GM12892 (cell line): ENCODE results near the gene NFIB.

Source experiments
- DNase-seq: peaks from one replicate; pipeline ENCODE4 v3.0.0; 2011; ENCODE audit not compliant: insufficient read length
- FAIRE-seq: peaks from 2 replicates; lab custom pipeline; 2011; peaks lifted over from hg19 to GRCh38; lab: Jason Lieb, UNC
- POLR2A ChIP-seq: IDR thresholded peaks from 2 replicates; pipeline ENCODE4 v1.6.1; 2011; ENCODE audit warnings: low read depth, low read length, control low read depth
- POLR2AphosphoS5 ChIP-seq: IDR thresholded peaks from 2 replicates; pipeline ENCODE4 v1.6.1; 2011; ENCODE audit warnings: low read depth, low read length, control low read depth
- TAF1 ChIP-seq: IDR thresholded peaks from 2 replicates; pipeline ENCODE4 v1.6.1; 2011; ENCODE audit warnings: low read depth, mild to moderate bottlenecking, control low read depth, low read length, borderline replicate concordance

The NFIB gene

DNA sequence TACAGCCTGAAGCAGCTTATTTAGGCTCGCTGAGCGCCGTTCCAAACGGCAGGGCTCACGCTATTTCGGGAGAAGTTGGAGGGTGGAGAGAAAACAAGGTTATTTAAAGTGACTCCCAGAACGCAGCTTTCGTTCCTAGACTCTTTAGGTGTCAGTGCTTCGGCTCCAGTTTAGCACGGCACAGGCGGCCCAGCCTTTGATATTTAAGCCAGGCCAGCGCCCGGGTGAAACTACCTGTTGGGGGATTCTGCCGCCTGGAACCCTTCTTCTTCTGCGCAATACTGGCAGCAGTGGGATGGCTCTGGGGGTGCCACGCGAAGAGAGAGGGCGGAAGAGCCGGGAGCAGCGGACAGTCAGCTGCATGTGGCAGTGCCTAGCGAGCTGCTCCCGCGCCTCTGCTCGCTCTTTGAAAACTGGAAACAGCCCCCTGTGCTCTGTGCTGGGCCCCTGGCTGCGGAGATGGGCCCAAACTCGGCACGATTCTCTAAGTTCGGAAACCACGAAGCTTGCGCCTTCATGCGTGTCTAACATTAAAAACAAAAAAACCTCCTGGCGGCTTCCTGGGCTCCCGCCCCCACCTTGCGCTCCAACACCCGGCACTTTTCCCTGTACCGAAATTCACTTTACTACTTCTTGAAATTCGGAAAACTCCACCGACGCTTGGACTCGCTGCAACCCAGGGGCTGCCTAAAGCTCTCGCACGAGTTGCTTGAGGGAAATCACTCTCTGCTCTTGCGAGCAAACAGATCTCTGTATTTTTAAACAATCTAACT is 34.6 kb upstream of the NFIB start:
- no peak for FAIRE-seq

GRCh38 chr9:14348123-14348372 is 34.1 kb upstream of the NFIB start:
- DNase-seq (no peak), FAIRE-seq (no peak)
- TF ChIP-seq POLR2A, result no peak
- no peak for TF ChIP-seq POLR2AphosphoS5
- TF ChIP-seq TAF1, result no peak

More for the DNA sequence above, 34.6 kb upstream of the NFIB start:
- TF ChIP-seq POLR2AphosphoS5, result no peak
- TF ChIP-seq TAF1, result no peak
- TF ChIP-seq POLR2A, result no peak
- DNase-seq, result no peak

- TF ChIP-seq TAF1, result no peak
- TF ChIP-seq POLR2A, result no peak
- no peak for TF ChIP-seq POLR2AphosphoS5
- DNase-seq (no peak), FAIRE-seq (no peak)
Observed at GRCh38 chr9:14347406-14348122, 33.6 kb upstream of the NFIB start.

DNA sequence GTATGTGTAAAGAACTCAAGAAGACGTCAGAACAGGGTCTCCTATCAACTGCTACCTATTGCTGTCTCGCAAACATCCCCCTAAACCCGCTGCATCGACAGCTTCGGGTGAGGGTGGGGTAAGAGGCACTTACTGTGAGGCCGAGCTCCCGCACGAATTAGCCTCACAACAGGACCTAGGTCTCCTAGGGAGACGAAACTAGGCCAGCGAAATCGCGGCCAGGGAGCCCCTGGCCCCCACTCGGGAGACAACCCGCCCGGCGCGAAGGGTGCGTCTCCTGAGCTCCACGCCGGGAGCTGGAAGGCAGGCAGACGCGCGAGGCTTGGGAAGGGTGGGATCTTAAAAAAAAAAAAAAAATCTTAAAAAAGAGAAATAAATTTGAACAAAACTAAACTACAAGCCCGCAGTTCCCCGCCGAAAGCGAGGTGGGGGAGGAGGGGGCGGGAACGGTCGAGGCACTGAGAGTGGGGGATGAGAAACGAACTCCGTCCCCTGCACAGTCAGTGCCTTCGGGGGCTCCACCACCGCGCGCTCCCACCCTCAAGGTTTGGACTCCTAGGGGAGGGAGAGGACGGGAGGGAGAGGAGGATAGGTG is 33.0 kb upstream of the NFIB start:
- FAIRE-seq (no peak), DNase-seq (no peak)
- no peak for TF ChIP-seq POLR2A
- no peak for TF ChIP-seq TAF1
- TF ChIP-seq POLR2AphosphoS5, result no peak

DNA sequence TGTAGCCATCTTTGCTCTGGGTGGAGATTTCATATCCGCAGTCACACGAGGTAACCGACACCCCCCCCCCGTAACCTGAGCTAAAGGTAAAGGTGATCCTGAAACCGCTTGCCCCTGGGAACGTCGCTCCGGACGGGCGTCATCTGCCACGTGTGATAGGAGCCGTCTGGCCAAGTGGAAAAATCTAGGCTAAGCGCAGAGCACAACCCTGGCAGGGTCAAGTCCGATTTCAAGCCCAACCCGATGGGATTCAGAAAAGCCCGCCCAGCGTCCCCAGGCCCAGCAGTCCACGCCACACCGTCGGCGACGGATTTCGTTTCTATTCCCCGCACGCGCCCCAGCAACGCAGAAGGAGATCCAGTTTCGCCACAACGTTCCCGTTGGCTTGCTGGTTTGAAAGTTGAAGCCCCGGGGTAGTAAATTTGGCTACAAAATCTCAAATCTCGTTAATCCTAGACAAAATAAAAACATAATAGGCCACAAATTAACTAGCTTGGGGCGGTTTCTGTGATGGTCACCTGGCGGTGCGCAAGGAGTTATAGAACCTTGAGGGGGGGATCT is 32.4 kb upstream of the NFIB start:
- no peak for FAIRE-seq
- TF ChIP-seq TAF1 (no peak), POLR2AphosphoS5 (no peak), POLR2A (no peak)

DNA sequence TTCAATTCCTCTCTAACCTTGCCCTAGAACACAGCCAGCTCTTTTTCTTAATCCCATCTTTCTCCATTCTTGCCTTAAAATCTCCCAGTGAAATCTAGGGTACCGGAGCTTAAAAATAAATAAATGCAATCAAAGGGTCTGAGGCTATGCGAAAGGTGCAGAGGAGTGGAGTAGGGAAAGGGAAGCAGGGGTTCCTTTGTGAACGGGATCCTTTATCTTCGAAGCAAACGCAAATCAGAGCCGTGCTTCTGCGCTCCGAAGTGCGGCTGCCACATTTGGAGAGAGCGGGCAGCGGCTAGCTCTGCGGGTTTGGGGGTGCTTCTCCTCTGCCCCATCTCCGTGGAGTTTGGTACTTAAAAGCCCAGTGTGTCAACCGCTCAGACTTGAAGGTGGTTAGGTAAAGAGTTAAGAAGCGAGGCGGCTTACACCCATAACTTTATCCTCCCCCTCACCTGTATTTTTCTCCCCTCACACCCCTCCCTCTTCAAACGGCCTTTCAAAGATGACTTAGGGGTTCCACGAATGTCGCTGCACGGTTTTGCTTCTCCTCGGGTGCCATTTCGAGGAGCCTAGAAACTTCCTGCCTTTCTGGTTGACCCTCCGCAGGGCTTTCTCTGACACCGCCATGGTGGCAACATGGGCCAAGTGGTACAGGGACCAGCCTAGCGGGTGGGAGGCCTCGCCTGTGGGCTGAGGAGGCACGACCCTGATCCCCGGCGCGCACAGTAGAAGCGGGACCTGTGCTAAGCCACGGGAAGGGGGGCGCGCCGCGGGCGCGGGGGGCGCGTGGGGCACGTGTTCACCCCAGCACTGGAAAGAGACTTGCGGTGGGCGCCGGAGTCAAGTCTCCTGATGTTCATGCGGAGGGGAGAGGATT is 31.7 kb upstream of the NFIB start:
- no peak for DNase-seq
- TF ChIP-seq POLR2AphosphoS5 (no peak), TAF1 (no peak), POLR2A (no peak)
- no peak for FAIRE-seq

More for the DNA sequence above, 32.4 kb upstream of the NFIB start:
- no peak for DNase-seq

GRCh38 chr9:14344941-14345353 is 31.0 kb upstream of the NFIB start:
- FAIRE-seq (no peak), DNase-seq (no peak)
- TF ChIP-seq POLR2A (no peak), TAF1 (no peak), POLR2AphosphoS5 (no peak)

GRCh38 chr9:14344053-14344524 is 30.1 kb upstream of the NFIB start:
- DNase-seq (no peak), FAIRE-seq (no peak)
- TF ChIP-seq TAF1, result no peak
- no peak for TF ChIP-seq POLR2AphosphoS5
- no peak for TF ChIP-seq POLR2A

GRCh38 chr9:14343261-14344031 is 29.5 kb upstream of the NFIB start:
- TF ChIP-seq TAF1 (no peak), POLR2A (no peak)
- DNase-seq (no peak), FAIRE-seq (no peak)

DNA sequence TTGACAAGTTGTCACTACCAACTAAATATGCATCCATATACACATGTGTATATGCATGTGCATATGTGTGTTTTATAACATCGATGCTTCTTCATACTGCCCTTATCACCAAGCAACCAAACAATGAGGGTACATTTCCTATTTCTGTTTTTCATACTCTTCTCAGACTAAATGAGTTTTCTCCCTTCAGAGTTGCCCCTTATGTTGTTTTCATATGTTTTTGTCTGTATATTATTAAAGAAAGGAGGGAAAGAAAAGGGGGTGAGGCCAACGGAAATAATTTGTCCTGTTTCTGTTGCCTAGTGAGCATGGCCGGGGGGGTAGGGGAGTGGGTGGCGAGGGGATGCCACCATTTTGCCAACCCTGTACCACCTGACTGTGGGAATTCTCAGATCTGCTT is 28.8 kb upstream of the NFIB start:
- FAIRE-seq, result no peak
- DNase-seq, result no peak
- TF ChIP-seq POLR2A, result no peak
- no peak for TF ChIP-seq TAF1
- no peak for TF ChIP-seq POLR2AphosphoS5
